Measurements from ENCODE around the gene PTPN14.
"Not testable (repeated sequence)": the region's sequence is repeated elsewhere in the genome, so short reads cannot be mapped to it uniquely, and the experiment has no call there.

PTPN14 gene

GRCh38 chr1:214506972-214507431 is 44.4 kb downstream of the PTPN14 start:
- DNase-seq, result no peak

GRCh38 chr1:214505134-214505533 is 46.3 kb downstream of the PTPN14 start:
- DNase-seq, result no peak

- DNase-seq, result no peak
Measured at GRCh38 chr1:214504330-214504729, 47.1 kb downstream of the PTPN14 start.

- no peak for DNase-seq
Measured at GRCh38 chr1:214503553-214503952, 47.8 kb downstream of the PTPN14 start.

GRCh38 chr1:214500340-214501055 is 50.9 kb downstream of the PTPN14 start:
- DNase-seq, result no peak

- DNase-seq, result no peak
Measured at GRCh38 chr1:214499732-214500131, 51.7 kb downstream of the PTPN14 start.

- no peak for DNase-seq
Measured at GRCh38 chr1:214498021-214498420, 53.4 kb downstream of the PTPN14 start.

GRCh38 chr1:214496126-214496525 is 55.3 kb downstream of the PTPN14 start:
- DNase-seq, result no peak

- DNase-seq, result no peak
Measured at GRCh38 chr1:214494706-214495105, 56.7 kb downstream of the PTPN14 start.

GRCh38 chr1:214494179-214494578 is 57.2 kb downstream of the PTPN14 start:
- not testable (repeated sequence) for DNase-seq

GRCh38 chr1:214493126-214493796 is 58.1 kb downstream of the PTPN14 start:
- no peak for DNase-seq

- no peak for DNase-seq
Measured at GRCh38 chr1:214492401-214493075, 58.9 kb downstream of the PTPN14 start.

- DNase-seq, result no peak
Measured at GRCh38 chr1:214491468-214492146, 59.8 kb downstream of the PTPN14 start.

GRCh38 chr1:214485151-214485550 is 66.3 kb downstream of the PTPN14 start:
- DNase-seq, result no peak

GRCh38 chr1:214483180-214483579 is 68.2 kb downstream of the PTPN14 start:
- DNase-seq, result not testable (repeated sequence)

GRCh38 chr1:214481983-214482634 is 69.3 kb downstream of the PTPN14 start:
- DNase-seq, result not testable (repeated sequence)

- no peak for DNase-seq
Measured at GRCh38 chr1:214476986-214477870, 74.2 kb downstream of the PTPN14 start.

- DNase-seq, result no peak
Measured at GRCh38 chr1:214476229-214476985, 75.0 kb downstream of the PTPN14 start.

GRCh38 chr1:214475746-214476145 is 75.7 kb downstream of the PTPN14 start:
- DNase-seq, result no peak

GRCh38 chr1:214475331-214475730 is 76.1 kb downstream of the PTPN14 start:
- no peak for DNase-seq

- no peak for DNase-seq
Measured at GRCh38 chr1:214474467-214474866, 76.9 kb downstream of the PTPN14 start.

Measured in inflammatory macrophage treated with lipopolysaccharide for 1 hour (primary cell).